ENCODE measurements around the gene DGKH.

DNA sequence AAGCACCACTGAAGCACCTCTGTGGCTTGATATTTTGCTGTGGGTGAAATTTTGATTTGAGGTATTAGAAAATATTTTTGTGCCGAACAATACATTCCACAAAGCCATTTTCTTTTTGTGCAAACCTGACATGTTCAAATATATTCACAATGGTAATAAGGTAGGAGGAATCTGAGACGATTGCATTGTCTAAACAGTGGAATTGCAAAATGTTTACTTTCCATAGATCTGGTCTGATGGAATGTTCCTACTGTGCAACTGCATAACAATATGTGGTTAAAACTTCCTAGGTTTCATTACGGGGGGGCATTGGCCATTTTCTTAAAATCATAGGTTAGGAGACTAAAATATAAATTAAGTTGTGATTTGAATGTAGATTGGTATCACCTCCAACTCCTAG is 180.8 kb downstream of the DGKH start:
- TF ChIP-seq, protein P1, sequence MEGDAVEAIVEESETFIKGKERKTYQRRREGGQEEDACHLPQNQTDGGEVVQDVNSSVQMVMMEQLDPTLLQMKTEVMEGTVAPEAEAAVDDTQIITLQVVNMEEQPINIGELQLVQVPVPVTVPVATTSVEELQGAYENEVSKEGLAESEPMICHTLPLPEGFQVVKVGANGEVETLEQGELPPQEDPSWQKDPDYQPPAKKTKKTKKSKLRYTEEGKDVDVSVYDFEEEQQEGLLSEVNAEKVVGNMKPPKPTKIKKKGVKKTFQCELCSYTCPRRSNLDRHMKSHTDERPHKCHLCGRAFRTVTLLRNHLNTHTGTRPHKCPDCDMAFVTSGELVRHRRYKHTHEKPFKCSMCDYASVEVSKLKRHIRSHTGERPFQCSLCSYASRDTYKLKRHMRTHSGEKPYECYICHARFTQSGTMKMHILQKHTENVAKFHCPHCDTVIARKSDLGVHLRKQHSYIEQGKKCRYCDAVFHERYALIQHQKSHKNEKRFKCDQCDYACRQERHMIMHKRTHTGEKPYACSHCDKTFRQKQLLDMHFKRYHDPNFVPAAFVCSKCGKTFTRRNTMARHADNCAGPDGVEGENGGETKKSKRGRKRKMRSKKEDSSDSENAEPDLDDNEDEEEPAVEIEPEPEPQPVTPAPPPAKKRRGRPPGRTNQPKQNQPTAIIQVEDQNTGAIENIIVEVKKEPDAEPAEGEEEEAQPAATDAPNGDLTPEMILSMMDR (IDR thresholded peaks at IDR 0.05) = no peak
- no peak for TF ChIP-seq POLR2A (IDR thresholded peaks at IDR 0.05)
